ENCODE data around the gene SUPT6H.

SUPT6H gene

DNA sequence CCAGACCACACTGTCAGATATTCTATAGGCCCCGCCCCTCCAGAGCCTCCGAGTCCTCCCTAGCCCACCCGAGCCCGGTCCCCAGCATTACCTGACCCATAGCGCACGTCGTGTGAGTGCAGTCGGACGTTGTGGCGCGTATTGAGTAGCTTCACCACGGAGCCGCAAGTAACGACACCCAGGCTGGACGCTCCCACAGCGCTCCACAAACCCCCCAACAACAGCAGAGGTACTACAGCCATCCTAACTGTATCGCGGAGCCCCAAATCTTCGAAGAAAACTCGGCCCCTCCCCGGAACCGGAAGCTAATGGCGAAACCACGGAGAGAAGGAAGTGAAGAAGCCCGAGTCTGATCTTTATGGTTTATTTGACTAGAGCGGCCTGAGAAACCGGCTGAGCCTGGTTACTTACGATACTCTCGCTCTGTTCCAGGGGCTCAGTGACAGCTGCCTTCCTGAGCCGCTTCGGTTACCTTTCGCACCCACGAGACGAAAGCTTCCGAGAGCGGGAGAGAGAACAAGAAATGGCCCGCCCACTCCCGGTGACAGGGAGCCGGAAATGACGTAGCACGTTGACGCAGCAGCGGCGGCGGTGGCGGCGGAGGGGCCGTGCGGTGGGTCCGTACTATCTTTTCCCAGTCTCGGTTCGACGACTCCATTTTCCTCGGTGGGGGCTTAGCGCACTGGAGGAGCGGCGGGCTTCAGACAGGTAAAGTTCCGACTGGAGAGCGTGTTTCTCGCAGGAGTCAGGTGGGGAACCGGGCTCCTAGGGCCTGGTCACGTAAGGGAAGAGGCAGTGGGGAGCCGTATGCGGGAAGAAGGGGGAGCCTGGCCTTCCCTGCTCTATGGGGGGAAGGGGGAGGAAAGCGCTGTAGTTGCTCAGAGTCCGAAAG, at the start of gene SUPT6H, which contains the start of gene SDF2:
TSS of gene SUPT6H (plus strand) at position 571 of the 892 bp plus-strand sequence. CDS start 11,197 bp downstream, outside the sequence.
TSS of gene SDF2 (minus strand) at position 272 of the 892 bp plus-strand sequence. CDS start at position 242, 30 bp downstream.
- CTCF ChIA-PET: interaction anchor here (0.6 to 1.5 kb wide), 5 partner anchors 8 to 231 kb away, joined by 3 to 6 read pairs (median 4); no protein-coding TSS in a partner anchor
- peak within 1 kb of the TSS; percentile 90 for H3K27ac ChIP-seq
- peak; percentile 92 for DNase-seq (ENCODE audit: low spot score)
- TF ChIP-seq, protein P1, sequence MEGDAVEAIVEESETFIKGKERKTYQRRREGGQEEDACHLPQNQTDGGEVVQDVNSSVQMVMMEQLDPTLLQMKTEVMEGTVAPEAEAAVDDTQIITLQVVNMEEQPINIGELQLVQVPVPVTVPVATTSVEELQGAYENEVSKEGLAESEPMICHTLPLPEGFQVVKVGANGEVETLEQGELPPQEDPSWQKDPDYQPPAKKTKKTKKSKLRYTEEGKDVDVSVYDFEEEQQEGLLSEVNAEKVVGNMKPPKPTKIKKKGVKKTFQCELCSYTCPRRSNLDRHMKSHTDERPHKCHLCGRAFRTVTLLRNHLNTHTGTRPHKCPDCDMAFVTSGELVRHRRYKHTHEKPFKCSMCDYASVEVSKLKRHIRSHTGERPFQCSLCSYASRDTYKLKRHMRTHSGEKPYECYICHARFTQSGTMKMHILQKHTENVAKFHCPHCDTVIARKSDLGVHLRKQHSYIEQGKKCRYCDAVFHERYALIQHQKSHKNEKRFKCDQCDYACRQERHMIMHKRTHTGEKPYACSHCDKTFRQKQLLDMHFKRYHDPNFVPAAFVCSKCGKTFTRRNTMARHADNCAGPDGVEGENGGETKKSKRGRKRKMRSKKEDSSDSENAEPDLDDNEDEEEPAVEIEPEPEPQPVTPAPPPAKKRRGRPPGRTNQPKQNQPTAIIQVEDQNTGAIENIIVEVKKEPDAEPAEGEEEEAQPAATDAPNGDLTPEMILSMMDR (conservative IDR thresholded peaks at IDR 0.05; ENCODE audit: low read depth): no peak
- POLR2A ChIA-PET (ENCODE audit: low non-redundant PET): interaction anchor here (0.8 to 1.7 kb wide), 4 partner anchors 13 to 55 kb away, joined by 3 to 5 read pairs (median 4); no protein-coding TSS in a partner anchor

- H3K27ac ChIP-seq: no peak overlapping the region
- CTCF ChIA-PET: interaction anchor here (0.7 to 1.9 kb wide), 4 partner anchors 9 to 18 kb away, joined by 3 to 5 read pairs (median 3); no protein-coding TSS in a partner anchor
- POLR2A ChIA-PET (ENCODE audit: low non-redundant PET): no interaction called here
- TF ChIP-seq, protein P1 (conservative IDR thresholded peaks at IDR 0.05; ENCODE audit: low read depth): no peak
- DNase-seq (ENCODE audit: low spot score): no peak
Observed at GRCh38 chr17:28612531-28612930, 49.5 kb upstream of the SUPT6H start.

- H3K27ac ChIP-seq: 0 out of 2 replicates have a peak overlapping the region, but pooled peaks have one; percentile 10
- ChIA-PET CTCF (interaction anchor here (0.6 to 1.9 kb wide), 6 partner anchors 8 to 27 kb away, joined by 3 to 5 read pairs (median 3); no protein-coding TSS in a partner anchor), POLR2A (ENCODE audit: low non-redundant PET) (no interaction called here)
- DNase-seq (ENCODE audit: low spot score): no peak
- TF ChIP-seq, protein P1 (conservative IDR thresholded peaks at IDR 0.05; ENCODE audit: low read depth): peak; percentile 63
Observed at GRCh38 chr17:28612936-28613872, 48.8 kb upstream of the SUPT6H start.

DNA sequence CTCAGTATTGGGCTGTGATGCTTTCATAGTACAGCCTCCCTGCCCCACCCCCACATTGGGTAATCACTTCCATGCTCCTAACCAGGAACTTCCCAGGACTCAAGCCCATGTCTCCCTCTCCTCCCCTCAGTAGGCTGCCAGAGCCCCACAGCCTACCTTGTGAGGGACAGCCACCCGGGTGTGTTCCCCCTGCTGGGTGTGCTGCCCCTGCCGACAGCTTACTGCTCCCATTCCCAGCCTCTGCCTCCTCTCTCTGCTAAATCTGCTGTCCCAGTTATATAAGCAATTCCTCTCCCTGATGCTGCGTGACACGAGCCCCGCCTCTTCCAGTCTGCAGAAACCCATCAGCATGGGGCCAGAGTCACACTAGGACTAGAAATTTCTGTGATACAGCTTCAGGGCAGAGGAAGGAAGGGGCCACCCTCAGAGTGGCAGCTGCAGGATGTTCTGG, 48.0 kb upstream of the SUPT6H start, which contains the start of gene RSKR:
TSS of gene RSKR (minus strand) at position 255 of the 451 bp plus-strand sequence. CDS start at position 231, 24 bp downstream.
- DNase-seq (ENCODE audit: low spot score): no peak
- TF ChIP-seq, protein P1 (conservative IDR thresholded peaks at IDR 0.05; ENCODE audit: low read depth): no peak
- peak within 1 kb of the TSS; percentile 10; the same call in 1 of the 2 replicates for H3K27ac ChIP-seq
- ChIA-PET POLR2A (ENCODE audit: low non-redundant PET) (interaction anchor here (0.6 kb wide), 1 partner anchor 79 kb away, joined by 8 read pairs; no protein-coding TSS in a partner anchor), CTCF (interaction anchor here (0.6 to 1.9 kb wide), 4 partner anchors 14 to 26 kb away, joined by 3 to 5 read pairs (median 4); no protein-coding TSS in a partner anchor)

- DNase-seq (ENCODE audit: low spot score): no peak
- POLR2A ChIA-PET (ENCODE audit: low non-redundant PET): no interaction called here
- CTCF ChIA-PET: interaction anchor here (0.5 to 0.6 kb wide), 2 partner anchors 13 to 32 kb away, joined by 3 to 4 read pairs; no protein-coding TSS in a partner anchor
- no peak overlapping the region for H3K27ac ChIP-seq
- TF ChIP-seq, protein P1 (conservative IDR thresholded peaks at IDR 0.05; ENCODE audit: low read depth): no peak
Observed at GRCh38 chr17:28615260-28615940, 46.6 kb upstream of the SUPT6H start.
